ENCODE data around the gene TNP2. TPM values are rescaled to one million over a fixed set of nuclear protein-coding genes. Genes with fewer than 3 reads are reported as not detected.
A peak's percentile ranks its signal among the peaks of the same experiment; 100 is the strongest.
"Not testable (repeated sequence)": the region's sequence is repeated elsewhere in the genome, so short reads cannot be mapped to it uniquely, and the experiment has no call there.

TNP2 gene
- total RNA-seq, 2 donors from 2014 or later: not detected

DNA sequence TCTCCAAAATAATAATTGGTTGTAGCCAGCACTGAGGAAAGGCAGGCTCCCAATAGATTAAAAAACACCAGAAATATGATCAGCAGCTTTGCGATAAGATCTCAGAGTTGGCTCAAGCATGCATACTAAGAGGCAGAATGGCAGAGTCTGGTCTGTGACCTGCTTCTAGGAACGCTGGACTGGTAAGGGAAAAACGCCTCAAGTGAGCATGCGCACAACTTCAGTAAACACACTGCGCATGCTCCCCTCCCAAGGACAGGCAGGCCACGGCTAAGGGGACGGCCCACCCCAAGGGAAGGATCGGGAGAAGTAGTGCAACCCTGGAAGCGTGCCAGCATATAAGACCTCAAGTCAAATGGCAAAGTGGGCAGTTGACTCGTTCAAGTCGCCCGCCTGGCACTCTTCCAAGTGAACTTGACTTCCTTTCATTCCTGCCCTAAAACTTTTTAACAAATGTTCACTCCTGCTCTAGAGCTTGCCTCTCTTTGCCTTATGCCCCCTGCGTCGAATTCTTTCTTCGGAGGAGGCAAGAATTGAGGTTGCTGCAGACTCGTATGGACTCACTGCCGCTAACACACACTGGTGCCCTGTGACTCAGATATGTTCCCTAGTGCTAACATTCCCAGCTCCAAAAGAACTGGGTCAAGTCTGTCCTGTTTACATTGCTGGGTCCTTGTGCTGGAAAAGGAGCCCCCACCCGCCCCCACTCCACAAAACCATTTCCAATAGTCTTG, 34.4 kb upstream of the TNP2 start:
- Mint-ChIP-seq H3K9me3 (no peaks in the 10 kb centered on the region), H3K27ac (no peak overlapping the region), H3K36me3 (no peaks in the 10 kb centered on the region)
- ATAC-seq: no peak
- DNase-seq (ENCODE audit: low spot score in 2 of 2): no peak

DNA sequence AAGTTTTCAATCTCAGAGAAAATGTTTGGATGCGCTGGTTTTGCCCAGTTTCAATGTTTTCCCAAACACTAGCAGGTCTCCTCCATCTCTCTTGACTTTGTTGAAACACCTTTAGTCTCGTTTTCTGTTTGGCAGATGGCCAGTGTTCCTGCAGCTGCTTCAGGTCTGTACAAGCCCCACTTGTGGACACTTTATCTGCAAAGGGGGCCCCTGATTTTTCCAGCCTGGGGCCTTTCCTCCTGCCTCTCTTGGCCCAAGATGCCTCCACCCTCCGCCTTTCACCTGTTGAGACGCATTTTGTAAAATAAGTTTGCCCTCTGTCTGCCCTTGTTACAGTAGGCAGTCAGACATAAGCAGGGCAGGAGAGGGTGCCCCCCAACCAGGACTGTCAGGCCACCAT, 33.9 kb upstream of the TNP2 start:
- ATAC-seq (no peak), DNase-seq (ENCODE audit: low spot score in 2 of 2) (no peak)
- Mint-ChIP-seq H3K36me3 (no peaks in the 10 kb centered on the region), H3K27ac (no peak overlapping the region), H3K9me3 (no peaks in the 10 kb centered on the region)

DNA sequence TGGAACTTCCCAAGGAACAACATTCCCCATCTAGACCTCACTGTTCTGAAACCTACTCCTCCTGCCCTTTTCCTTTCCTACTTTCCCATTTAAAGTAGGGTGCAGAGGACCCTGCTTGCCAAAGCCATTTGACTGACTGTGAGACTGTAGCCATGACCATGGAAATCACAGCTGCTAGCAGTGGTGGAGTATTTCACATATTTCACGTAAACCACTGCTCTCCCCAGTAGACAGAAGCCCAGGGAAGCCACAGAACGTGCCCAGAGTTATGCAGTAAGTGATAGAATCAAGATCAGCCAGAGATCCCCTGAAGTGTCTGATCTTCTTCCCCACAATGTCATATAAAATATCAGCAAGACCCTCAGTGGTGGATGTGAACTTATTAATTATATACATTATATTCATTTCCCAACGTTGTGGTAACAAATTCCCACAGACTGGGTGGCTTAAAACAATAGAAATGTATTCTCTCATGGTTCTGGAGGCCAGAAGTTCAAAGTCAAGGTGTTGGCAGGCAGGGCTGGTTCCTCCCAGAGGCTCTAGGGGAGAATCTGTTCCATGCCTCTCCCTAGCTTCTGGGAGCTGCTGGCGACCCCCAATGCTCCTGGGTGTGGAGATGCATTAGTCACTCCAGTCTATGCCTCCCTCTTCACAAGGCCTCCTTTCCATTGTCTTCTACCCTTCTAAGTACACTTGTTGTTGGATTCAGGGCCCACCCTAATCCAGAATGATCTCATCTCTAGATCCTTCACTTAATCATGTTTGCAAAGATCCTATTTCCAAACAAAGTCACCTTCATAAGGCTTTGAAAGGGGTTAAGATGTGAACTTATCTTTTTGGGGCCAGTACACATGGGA, 32.7 kb upstream of the TNP2 start:
- DNase-seq (ENCODE audit: low spot score in 2 of 2) (no peak), ATAC-seq (no peak)
- Mint-ChIP-seq H3K27ac (no peak overlapping the region), H3K9me3 (no peaks in the 10 kb centered on the region), H3K36me3 (no peaks in the 10 kb centered on the region)

DNA sequence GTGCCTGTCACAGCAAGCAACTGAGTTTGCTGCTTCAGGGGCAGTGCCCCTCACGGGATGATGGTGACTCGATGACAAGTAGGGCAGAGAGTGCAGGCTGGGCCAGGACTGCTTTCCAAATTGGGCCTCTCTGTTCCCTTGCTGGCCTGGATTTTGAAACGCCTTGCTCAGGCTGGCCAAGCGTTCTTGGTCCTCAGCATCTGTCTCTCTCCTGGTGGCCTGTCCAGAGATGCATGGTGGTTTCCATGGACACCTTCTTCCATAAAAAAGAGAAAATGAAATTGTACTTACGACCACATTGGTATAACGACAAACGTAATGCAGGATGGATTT, 31.4 kb upstream of the TNP2 start:
- no peaks in the 10 kb centered on the region for H3K36me3 Mint-ChIP-seq
- H3K27ac Mint-ChIP-seq: no peak overlapping the region
- ATAC-seq (no peak), DNase-seq (ENCODE audit: low spot score in 2 of 2) (no peak)
- H3K9me3 Mint-ChIP-seq: no peaks in the 10 kb centered on the region

DNA sequence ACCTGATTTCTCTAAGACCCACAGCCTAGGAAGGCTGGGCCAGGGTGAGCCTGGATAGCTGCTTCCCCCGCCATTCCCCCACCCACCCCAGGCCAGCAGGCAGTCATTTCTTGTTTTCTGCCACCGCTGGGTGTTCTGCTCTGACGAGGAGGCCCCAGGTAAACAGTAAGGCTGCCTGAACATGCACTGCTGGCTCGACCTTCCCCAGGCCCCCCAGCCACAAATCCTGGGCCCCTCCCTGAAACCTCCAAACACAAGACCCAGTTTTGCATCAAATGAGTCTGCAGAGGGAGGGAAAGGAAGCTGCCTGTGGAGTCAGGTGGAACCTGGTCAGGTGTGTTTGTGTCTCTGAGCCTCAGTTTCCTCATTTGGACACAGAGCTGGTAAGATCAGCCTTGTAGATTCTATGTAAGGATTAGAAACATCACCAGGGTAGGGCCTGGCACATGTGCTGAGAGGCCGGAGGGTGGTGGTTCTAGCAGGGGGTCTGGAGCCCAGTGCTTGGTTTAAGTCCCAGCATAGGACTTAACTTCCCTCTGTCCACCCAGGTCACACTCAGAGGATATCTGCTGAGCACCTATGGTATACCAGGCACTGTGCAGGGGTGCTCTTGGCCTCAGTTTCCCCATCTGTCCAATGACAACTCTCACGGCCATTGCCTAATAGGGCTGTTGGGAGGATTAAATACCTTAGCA, 30.9 kb upstream of the TNP2 start:
- Mint-ChIP-seq H3K27ac (no peak overlapping the region), H3K36me3 (no peaks in the 10 kb centered on the region), H3K9me3 (no peaks in the 10 kb centered on the region)
- DNase-seq (ENCODE audit: low spot score in 2 of 2) (no peak), ATAC-seq (no peak)

DNA sequence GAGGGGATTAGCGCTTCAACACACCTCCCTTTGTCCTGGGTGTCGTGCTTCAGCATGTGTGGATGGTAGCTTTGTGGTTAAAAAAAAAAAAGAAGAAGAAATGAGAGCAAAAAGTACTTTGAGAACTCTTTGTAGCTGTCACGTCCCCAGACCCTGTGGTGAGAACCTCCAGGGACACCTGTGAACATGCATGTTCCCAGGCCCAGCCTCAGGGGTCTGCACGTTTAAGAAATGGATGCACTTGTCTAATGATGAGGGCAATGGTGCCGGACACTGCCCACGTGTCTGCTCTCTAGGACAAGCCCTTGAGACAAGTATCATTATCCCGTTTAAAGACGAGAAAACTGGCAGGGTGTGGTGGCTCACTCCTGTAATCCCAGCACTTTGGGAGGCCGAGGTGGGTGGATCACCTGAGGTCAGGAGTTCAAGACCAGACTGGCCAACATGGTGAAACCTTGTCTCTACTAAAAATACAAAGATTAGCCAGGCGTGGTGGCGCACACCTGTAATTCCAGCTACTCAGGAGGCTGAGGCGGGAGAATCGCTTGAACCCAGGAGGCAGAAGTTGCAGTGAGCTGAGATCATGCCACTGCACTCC, 29.9 kb upstream of the TNP2 start:
- not testable (repeated sequence) for H3K36me3 Mint-ChIP-seq; H3K9me3 Mint-ChIP-seq; DNase-seq (ENCODE audit: low spot score in 2 of 2); ATAC-seq
- H3K27ac Mint-ChIP-seq: peak overlapping the region in 1 of 2 donors; percentile 61

DNA sequence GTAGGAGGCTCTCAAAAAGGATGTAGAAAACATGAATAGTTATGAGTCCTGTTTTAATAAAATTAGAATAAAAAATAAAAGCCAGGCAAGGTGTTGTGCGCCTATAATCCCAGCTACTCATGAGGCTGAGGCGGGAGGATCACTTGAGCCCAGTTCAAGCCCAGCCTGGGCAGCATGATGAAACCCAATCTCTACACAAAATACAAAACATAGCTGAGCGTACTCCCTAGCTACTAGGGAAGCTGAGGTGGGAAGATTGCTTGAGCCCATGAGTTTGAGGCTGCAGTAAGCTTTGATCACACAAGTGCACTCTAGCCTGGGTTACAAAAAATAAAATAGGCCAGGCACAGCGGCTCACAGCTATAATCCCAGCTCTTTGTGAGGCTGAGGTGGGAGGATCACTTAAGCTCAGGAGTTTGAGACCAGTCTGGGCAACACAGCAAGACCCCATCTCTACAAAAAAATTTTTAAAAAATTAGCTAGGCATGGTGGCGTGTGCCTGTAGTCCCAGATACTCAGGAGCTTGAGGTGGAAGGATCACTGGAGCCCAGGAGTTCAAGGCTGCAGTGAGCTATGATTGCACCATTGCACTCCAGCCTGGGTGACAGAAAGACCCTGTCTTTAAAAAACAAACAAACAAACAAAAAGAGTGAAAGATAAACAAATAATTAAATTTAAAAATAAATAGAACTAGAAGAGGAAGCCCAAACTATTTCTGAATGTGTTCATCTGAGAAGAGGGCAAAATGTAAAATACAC, 29.2 kb upstream of the TNP2 start:
- ATAC-seq (peak in 1 of 2 donors; percentile 5), DNase-seq (ENCODE audit: low spot score in 2 of 2) (no peak)
- Mint-ChIP-seq H3K9me3 (no peaks in the 10 kb centered on the region), H3K36me3 (no peaks in the 10 kb centered on the region), H3K27ac (peak overlapping the region; percentile 74 to 81)

DNA sequence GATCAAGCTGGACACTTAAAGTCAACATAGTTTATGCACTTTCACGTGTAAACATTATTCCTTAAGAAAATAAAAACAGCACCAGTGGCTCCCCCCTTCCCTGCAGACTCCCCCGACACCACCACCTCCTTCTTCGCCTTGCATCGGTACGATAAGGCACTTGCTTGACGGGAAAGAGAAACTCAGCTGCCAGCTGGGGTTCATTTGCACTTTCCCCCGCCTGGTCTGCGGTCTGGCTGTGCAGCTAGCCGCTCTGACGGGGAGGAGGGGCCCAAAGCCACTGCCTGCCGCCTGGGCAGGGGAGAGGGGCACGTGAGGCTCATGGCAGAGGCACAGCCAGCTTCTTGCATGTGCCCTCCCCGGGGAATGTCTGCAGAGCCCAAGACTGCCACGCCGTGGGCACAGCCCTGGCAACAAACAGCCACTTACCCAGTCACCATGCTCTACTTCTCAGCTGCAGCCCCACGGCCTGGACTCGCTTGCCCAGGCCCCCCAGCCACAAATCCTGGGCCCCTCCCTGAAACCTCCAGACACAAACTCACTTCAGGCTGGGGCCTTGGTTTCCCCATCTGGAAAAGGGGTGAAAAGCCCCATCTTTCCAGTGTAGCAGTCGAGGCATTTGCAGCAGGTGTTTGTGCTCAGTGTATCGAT, 28.5 kb upstream of the TNP2 start:
- H3K36me3 Mint-ChIP-seq: no peaks in the 10 kb centered on the region
- peak overlapping the region; percentile 81 for H3K27ac Mint-ChIP-seq
- H3K9me3 Mint-ChIP-seq: no peaks in the 10 kb centered on the region
- DNase-seq (ENCODE audit: low spot score in 2 of 2) (peak; percentile 65 to 78), ATAC-seq (peak; percentile 86 to 98)

DNA sequence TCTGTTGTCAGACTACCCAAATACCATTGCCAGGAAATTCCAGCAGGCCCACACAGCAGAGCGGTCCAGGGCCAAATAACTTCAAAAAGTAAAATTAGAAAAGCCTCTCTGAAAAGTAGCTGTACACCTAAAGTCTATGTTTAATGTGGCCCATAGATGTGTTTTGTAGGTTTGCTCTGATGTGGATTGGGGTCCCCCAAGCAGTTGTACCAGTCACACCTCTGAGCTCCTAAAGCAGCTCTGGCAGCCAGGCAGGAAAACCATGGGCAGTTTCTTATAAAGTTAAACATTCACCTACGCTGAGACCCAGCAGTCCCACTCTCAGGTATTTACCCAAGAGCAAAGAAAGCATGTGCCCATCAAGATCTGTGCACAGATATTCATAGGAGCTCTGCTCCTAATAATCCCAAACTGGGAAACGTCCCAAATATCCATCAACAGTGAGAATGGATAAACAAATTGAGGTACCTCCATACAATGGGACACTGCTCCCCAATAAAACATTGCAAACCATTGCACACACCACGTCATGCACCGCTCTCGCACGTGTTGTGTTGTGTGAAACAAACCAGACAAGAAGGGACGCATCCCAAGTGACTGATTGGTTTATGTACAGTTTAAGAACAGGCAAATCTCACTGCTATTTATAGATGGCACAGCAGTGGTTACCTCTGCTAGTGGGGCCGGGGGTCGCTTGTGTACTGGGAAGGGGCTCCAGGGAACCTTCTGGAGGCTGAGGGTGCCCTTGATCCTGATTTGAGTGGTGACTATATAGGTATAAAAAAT, 27.8 kb upstream of the TNP2 start:
- H3K9me3 Mint-ChIP-seq: no peaks in the 10 kb centered on the region
- DNase-seq (ENCODE audit: low spot score in 2 of 2) (no peak), ATAC-seq (peak in 1 of 2 donors; percentile 22)
- H3K36me3 Mint-ChIP-seq: no peaks in the 10 kb centered on the region
- H3K27ac Mint-ChIP-seq: peak overlapping the region; percentile 81

DNA sequence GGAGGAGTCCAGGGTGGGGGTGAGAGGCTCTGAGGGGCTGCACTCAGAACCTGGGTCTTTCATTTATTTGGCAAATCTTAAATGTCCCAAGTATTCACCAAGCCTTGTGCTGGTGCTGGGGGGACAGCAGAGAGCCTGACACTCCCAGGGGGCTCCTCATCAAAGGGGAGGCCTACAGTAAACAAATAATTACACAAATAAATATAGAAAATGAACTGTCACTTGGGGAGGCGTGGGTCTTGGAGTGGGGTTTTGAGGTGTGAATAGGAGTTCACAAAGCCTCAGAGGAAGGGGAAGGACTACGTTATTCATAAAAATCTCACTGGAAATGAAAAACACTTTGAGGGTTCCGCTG, 27.2 kb upstream of the TNP2 start:
- Mint-ChIP-seq H3K9me3 (no peaks in the 10 kb centered on the region), H3K36me3 (no peaks in the 10 kb centered on the region), H3K27ac (peak overlapping the region in 1 of 2 donors; percentile 81)
- DNase-seq (ENCODE audit: low spot score in 2 of 2) (no peak), ATAC-seq (no peak)

DNA sequence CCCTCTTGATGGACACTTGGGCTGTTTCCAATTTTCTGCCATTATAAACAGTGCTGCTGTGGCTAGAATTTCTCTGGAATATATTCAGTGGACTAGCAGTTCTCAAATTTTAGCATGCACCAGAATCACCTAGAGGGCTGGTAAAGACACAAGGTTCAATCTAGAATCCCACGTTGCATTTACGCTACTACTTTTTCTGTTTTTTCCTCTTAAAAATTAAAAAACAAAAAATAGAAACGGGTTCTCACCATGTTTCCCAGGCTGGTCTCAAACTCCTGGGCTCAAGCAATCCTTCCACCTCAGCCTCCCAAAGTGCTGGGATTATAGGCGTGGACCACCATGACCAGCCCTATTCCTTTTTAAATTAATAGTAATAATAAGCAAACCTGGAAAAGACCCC, 26.5 kb upstream of the TNP2 start:
- H3K36me3 Mint-ChIP-seq: no peaks in the 10 kb centered on the region
- H3K27ac Mint-ChIP-seq: no peak overlapping the region
- ATAC-seq (no peak), DNase-seq (ENCODE audit: low spot score in 2 of 2) (no peak)
- H3K9me3 Mint-ChIP-seq: no peaks in the 10 kb centered on the region

DNA sequence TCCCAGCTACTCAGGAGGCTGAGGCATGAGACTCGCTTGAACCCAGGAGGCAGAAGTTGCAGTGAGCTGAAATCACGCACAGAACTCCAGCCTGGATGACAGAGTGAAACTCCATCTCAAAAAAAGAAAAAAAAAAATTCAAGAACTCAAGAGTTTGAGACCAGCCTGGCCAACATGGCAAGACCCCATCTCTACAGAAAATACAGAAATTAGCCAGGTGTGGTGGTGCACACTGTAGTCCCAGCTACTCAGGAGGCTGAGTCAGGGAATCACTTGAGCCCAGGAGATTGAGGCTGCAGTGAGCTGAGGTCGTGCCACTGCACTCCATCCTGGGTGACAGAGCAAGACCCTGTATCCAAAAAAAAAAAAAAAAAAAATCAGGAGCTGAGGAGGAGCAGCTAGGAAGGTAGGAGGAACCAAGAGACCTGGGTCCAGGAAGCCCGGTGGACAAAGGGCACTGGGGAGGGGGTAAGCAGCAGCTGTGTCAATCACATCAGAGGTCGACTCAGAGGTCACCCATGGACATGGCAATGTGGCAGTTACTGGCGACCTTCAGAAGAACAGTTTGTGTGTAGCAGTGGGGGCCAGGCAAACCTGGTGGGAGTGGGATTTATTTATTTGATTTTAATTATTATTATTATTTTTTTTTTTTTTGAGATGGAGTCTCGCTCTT, 23.1 kb upstream of the TNP2 start:
- no peak for ATAC-seq
- Mint-ChIP-seq H3K9me3 (no peaks in the 10 kb centered on the region), H3K27ac (no peak overlapping the region)

DNA sequence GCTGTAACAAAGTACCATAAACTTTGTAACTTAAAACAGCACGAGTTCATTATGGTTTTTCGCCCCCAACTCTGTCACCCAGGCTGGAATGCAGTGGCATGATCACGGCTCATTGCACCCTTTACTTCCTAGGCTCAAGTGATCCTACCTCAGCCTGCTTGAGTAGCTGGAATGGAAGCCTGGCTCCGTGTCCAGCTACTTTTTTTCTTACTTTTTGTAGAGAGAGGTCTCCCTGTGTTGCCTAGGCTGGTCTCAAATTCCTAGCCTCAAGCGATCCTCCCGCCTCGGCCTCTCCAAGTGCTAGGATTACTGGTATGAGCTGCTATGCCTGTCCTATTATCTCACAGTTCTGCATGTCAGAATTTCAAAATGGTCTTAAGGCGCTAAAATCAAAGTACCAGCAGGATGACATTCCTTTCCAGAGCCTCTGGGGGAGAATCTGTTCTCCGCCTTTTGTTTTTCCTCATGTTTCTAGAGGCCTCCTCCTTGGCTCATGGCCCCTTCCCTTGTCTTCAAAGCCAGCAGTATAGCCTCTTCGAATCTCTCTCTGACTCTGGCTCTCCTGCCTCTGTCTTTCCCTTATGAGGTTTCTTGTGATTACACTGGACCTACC, 22.1 kb upstream of the TNP2 start:
- ATAC-seq (no peak), DNase-seq (ENCODE audit: low spot score in 2 of 2) (no peak)
- no peak overlapping the region for H3K27ac Mint-ChIP-seq
- no peaks in the 10 kb centered on the region for H3K36me3 Mint-ChIP-seq
- H3K9me3 Mint-ChIP-seq: no peaks in the 10 kb centered on the region

More for the DNA sequence above, 23.1 kb upstream of the TNP2 start:
- no peaks in the 10 kb centered on the region for H3K36me3 Mint-ChIP-seq
- no peak for DNase-seq (ENCODE audit: low spot score in 2 of 2)

DNA sequence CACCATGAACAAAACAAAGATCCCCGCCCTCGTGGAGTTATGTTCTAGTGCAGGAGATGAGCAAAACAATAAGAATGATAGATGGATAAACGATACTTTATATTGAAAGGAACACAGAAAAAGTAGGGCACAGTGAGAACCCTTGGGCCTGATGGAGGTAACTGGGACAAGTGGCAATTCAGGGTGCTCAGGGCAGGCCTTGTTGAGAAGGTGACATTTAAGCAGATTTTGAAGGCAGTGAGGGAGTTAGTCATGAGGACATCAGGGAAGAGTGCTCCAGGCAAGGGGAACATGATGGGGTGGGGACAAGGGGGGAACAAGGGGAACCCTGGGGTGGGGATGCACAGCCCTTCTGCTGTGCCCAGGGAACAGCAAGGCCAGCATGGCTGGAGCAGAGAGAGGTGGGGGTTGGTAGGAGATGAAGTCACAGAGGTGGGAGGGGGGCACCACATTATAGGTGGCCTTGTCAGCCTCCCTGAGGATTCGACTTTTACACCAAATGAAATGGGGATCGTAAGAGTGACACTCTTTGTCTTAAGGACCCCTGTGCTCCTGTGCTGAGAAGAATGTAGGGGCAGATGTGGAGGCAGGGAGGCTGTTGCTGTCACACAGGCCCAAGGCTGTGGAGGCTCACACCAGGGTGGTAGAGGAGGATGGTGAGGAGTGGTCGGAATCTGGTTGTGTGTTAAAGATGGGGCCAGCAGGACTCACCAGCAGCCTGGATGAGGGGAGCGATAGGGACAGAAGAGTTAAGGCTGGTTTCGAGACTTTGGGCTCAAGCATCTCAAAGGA, 21.2 kb upstream of the TNP2 start:
- DNase-seq (ENCODE audit: low spot score in 2 of 2) (no peak), ATAC-seq (no peak)
- Mint-ChIP-seq H3K27ac (peak overlapping the region in 1 of 2 donors; percentile 8), H3K36me3 (no peaks in the 10 kb centered on the region), H3K9me3 (no peaks in the 10 kb centered on the region)

All from activated naive CD4-positive, alpha-beta T cell treated with anti-CD3 and anti-CD28 coated beads, Interleukin-2, amount 50 U/mL, for 72 hours (primary cell).